GM12872 (cell line): ENCODE measurements around the gene NPBWR2.

Source experiments
- CTCF ChIP-seq: IDR thresholded peaks from 3 replicates; pipeline ENCODE4 v1.5.1; 2011; ENCODE audit warnings: low read depth, mild to moderate bottlenecking, low read length, moderate library complexity; ENCODE audit not compliant: insufficient read depth

NPBWR2 gene

GRCh38 chr20:64100946-64101688, 6.2 kb downstream of the NPBWR2 start:
- no peak for TF ChIP-seq CTCF

- no peak for TF ChIP-seq CTCF
These were observed 6.8 kb downstream of the NPBWR2 start for GRCh38 chr20:64100566-64100888.

GRCh38 chr20:64099880-64100565, 7.3 kb downstream of the NPBWR2 start:
- no peak for TF ChIP-seq CTCF

- no peak for TF ChIP-seq CTCF
These were observed 8.1 kb downstream of the NPBWR2 start for GRCh38 chr20:64099086-64099786.

GRCh38 chr20:64098471-64099013, 8.8 kb downstream of the NPBWR2 start:
- TF ChIP-seq CTCF: no peak

- no peak for TF ChIP-seq CTCF
These were observed 10.8 kb downstream of the NPBWR2 start for GRCh38 chr20:64096535-64096934.

GRCh38 chr20:64095927-64096326, 11.4 kb downstream of the NPBWR2 start:
- no peak for TF ChIP-seq CTCF
